ENCODE data around the gene MACROD2.

MACROD2 gene

GRCh38 chr20:16098890-16099639 lies 2103.7 kb downstream of the MACROD2 start:
- H3K4me3 ChIP-seq (ENCODE audit: low read length) = no peak overlapping the region
- no peak for DNase-seq (ENCODE audit: low read depth, low spot score)

- H3K4me3 ChIP-seq (ENCODE audit: low read length) = no peak overlapping the region
- DNase-seq (ENCODE audit: low read depth, low spot score) = no peak
These were observed 2104.8 kb downstream of the MACROD2 start for GRCh38 chr20:16100111-16100510.

GRCh38 chr20:16100767-16101166 lies 2105.5 kb downstream of the MACROD2 start:
- no peak overlapping the region for H3K4me3 ChIP-seq (ENCODE audit: low read length)
- DNase-seq (ENCODE audit: low read depth, low spot score) = no peak

All from Jurkat, Clone E6-1 (cell line).